Erythroblast (primary cell): ENCODE measurements around the gene NINJ2.

Experiments
- GATA1 ChIP-seq: IDR thresholded peaks from 2 replicates; pipeline ENCODE4 v1.6.1; 2011; ENCODE audit warnings: low read depth, mild to moderate bottlenecking, control low read depth, low read length, moderate library complexity
- POLR2A ChIP-seq: IDR thresholded peaks from 2 replicates; pipeline ENCODE4 v1.6.1; 2011; ENCODE audit warnings: mild to moderate bottlenecking, low read length

DNA sequence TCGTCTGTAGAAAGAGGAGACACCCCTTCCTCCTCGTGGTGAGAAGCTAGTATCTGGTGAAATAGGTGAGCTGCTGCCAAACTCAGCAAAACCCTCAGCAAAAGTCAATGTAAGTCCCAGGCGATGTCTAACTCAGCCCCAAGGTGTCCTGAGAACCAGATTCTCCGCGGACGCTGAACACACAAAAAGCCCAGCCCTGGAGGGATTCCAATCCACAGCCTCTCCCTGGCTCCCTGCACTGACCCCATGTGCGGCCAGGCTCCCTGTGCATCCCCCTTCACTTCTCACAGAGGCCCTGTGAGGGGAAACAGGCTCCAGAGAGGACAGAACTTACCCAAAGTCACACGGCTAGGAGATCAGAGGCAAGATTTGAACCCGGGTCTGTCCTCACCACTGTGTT lies 81.5 kb downstream of the NINJ2 start:
- TF ChIP-seq POLR2A (no peak), GATA1 (no peak)
